ES-I3 (cell line): Measurements from ENCODE around the gene OR5L2.
"Not testable (repeated sequence)": the region's sequence is repeated elsewhere in the genome, so short reads cannot be mapped to it uniquely, and the experiment has no call there.

Source experiments
- H3K36me3 ChIP-seq: 2 replicates; pipeline ENCODE4 v1.6.1; 2013; ENCODE audit warnings: mild to moderate bottlenecking, low read length, control low read depth, moderate library complexity; ENCODE audit not compliant: insufficient read depth
- H3K4me1 ChIP-seq: 2 replicates; pipeline ENCODE4 v1.6.1; 2013; ENCODE audit warnings: mild to moderate bottlenecking, control low read depth, low read length; ENCODE audit not compliant: insufficient read depth
- H3K9ac ChIP-seq: 2 replicates; pipeline ENCODE4 v1.6.1; 2013; ENCODE audit warnings: low read depth, mild to moderate bottlenecking, low read length, moderate library complexity
- H3K9me3 ChIP-seq: 2 replicates; pipeline ENCODE4 v1.6.1; 2013; ENCODE audit warnings: mild to moderate bottlenecking, low read length, moderate library complexity; ENCODE audit not compliant: control insufficient read depth, insufficient read depth

The OR5L2 gene

GRCh38 chr11:55826919-55827318 lies at the start of gene OR5L2:
Gene OR5L2, plus strand, starts transcription at chr11:55827219. Its CDS starts 0 bp downstream, at chr11:55827219.
- H3K9ac ChIP-seq, result no peak within 1 kb of the TSS
- no peaks in the 10 kb centered on the region for H3K36me3 ChIP-seq
- no peaks in the 10 kb centered on the region for H3K9me3 ChIP-seq
- no peaks in the 10 kb centered on the region for H3K4me1 ChIP-seq

- Histone ChIP-seq H3K36me3 (no peaks in the 10 kb centered on the region), H3K9ac (no peak overlapping the region), H3K9me3 (no peaks in the 10 kb centered on the region), H3K4me1 (no peaks in the 10 kb centered on the region)
Observed at GRCh38 chr11:55791606-55792005, 35.4 kb upstream of the OR5L2 start.

- H3K9ac ChIP-seq, result no peak overlapping the region
- H3K9me3 ChIP-seq, result no peaks in the 10 kb centered on the region
Observed at GRCh38 chr11:55793321-55793720, 33.7 kb upstream of the OR5L2 start.

GRCh38 chr11:55795256-55795655 lies 31.8 kb upstream of the OR5L2 start, which contains the start of gene OR5D14:
Gene OR5D14, plus strand, starts transcription at chr11:55795556. Its CDS starts 0 bp downstream, at chr11:55795556.
- Histone ChIP-seq H3K36me3 (no peaks in the 10 kb centered on the region), H3K4me1 (no peaks in the 10 kb centered on the region), H3K9me3 (no peaks in the 10 kb centered on the region), H3K9ac (no peak within 1 kb of the TSS)

More at GRCh38 chr11:55793321-55793720, 33.7 kb upstream of the OR5L2 start:
- Histone ChIP-seq H3K4me1 (no peaks in the 10 kb centered on the region), H3K36me3 (no peaks in the 10 kb centered on the region)

GRCh38 chr11:55806248-55806647 lies 20.8 kb upstream of the OR5L2 start:
- no peak overlapping the region for H3K9ac ChIP-seq
- H3K4me1 ChIP-seq, result no peaks in the 10 kb centered on the region
- no peaks in the 10 kb centered on the region for H3K36me3 ChIP-seq
- H3K9me3 ChIP-seq, result peaks cover 5% of the 10 kb centered on the region; the same call in 1 of the 2 replicates

GRCh38 chr11:55811067-55811466 lies 16.0 kb upstream of the OR5L2 start, which contains the start of gene OR5L1:
Gene OR5L1, plus strand, starts transcription at chr11:55811367. Its CDS starts 100 bp downstream, at chr11:55811467.
- Histone ChIP-seq H3K4me1 (no peaks in the 10 kb centered on the region), H3K36me3 (no peaks in the 10 kb centered on the region), H3K9ac (no peak within 1 kb of the TSS), H3K9me3 (peaks cover 1% of the 10 kb centered on the region; the same call in 1 of the 2 replicates)

- H3K9me3 ChIP-seq, result no peaks in the 10 kb centered on the region
- H3K9ac ChIP-seq, result no peak within 1 kb of the TSS
- no peaks in the 10 kb centered on the region for H3K36me3 ChIP-seq
- H3K4me1 ChIP-seq, result no peaks in the 10 kb centered on the region
Observed at GRCh38 chr11:55819330-55819729, 7.7 kb upstream of the OR5L2 start, which contains the start of gene OR5D18. Gene OR5D18, plus strand, starts transcription at chr11:55819630. Its CDS starts 0 bp downstream, at chr11:55819630.

- H3K9ac ChIP-seq, result no peak within 1 kb of the TSS
- H3K4me1 ChIP-seq, result no peaks in the 10 kb centered on the region
- H3K36me3 ChIP-seq, result no peaks in the 10 kb centered on the region
- no peaks in the 10 kb centered on the region for H3K9me3 ChIP-seq
Observed at GRCh38 chr11:55838452-55838851, 11.4 kb downstream of the OR5L2 start, which contains the start of gene OR5D16. Gene OR5D16, plus strand, starts transcription at chr11:55838752. Its CDS starts 0 bp downstream, at chr11:55838752.

GRCh38 chr11:55847453-55847852 lies 20.4 kb downstream of the OR5L2 start:
- H3K4me1 ChIP-seq, result no peaks in the 10 kb centered on the region
- H3K36me3 ChIP-seq, result no peaks in the 10 kb centered on the region
- H3K9ac ChIP-seq, result no peak overlapping the region
- no peaks in the 10 kb centered on the region for H3K9me3 ChIP-seq

- Histone ChIP-seq H3K4me1 (no peaks in the 10 kb centered on the region), H3K9me3 (no peaks in the 10 kb centered on the region), H3K36me3 (no peaks in the 10 kb centered on the region), H3K9ac (no peak overlapping the region)
Observed at GRCh38 chr11:55849037-55849436, 22.0 kb downstream of the OR5L2 start.

- H3K9me3 ChIP-seq, result no peaks in the 10 kb centered on the region
Observed at GRCh38 chr11:55852141-55852540, 25.1 kb downstream of the OR5L2 start.

GRCh38 chr11:55854704-55855103 lies 27.7 kb downstream of the OR5L2 start:
- no peaks in the 10 kb centered on the region for H3K9me3 ChIP-seq
- H3K4me1 ChIP-seq, result no peaks in the 10 kb centered on the region
- no peaks in the 10 kb centered on the region for H3K36me3 ChIP-seq
- H3K9ac ChIP-seq, result no peak overlapping the region

More at GRCh38 chr11:55852141-55852540, 25.1 kb downstream of the OR5L2 start:
- no peak overlapping the region for H3K9ac ChIP-seq
- no peaks in the 10 kb centered on the region for H3K4me1 ChIP-seq
- H3K36me3 ChIP-seq, result no peaks in the 10 kb centered on the region

GRCh38 chr11:55867354-55867753 lies 40.3 kb downstream of the OR5L2 start:
- H3K4me1 ChIP-seq, H3K36me3 ChIP-seq, H3K9ac ChIP-seq, H3K9me3 ChIP-seq: not testable (repeated sequence)

GRCh38 chr11:55872731-55873130 lies 45.7 kb downstream of the OR5L2 start:
- not testable (repeated sequence) for H3K4me1 ChIP-seq, H3K36me3 ChIP-seq, H3K9me3 ChIP-seq
- peak overlapping the region; percentile 38; the same call in 1 of the 2 replicates for H3K9ac ChIP-seq

GRCh38 chr11:55873146-55873545 lies 46.1 kb downstream of the OR5L2 start:
- H3K9ac ChIP-seq, result peak overlapping the region; percentile 38; the same call in 1 of the 2 replicates
- H3K4me1 ChIP-seq, H3K36me3 ChIP-seq, H3K9me3 ChIP-seq: not testable (repeated sequence)
